GM18507 (cell line): ENCODE measurements around the gene PLPPR2.
A peak's percentile ranks its signal among the peaks of the same experiment; 100 is the strongest.
"Not testable (repeated sequence)": the region's sequence is repeated elsewhere in the genome, so short reads cannot be mapped to it uniquely, and the experiment has no call there.

Source experiments
- DNase-seq: peaks from one replicate; pipeline ENCODE4 v3.0.0; 2011; ENCODE audit warnings: low read depth; ENCODE audit not compliant: insufficient read length; ENCODE audit errors: extremely low spot score
- FAIRE-seq: peaks from 2 replicates; lab custom pipeline; 2011; peaks lifted over from hg19 to GRCh38; lab: Jason Lieb, UNC

Gene PLPPR2

DNA sequence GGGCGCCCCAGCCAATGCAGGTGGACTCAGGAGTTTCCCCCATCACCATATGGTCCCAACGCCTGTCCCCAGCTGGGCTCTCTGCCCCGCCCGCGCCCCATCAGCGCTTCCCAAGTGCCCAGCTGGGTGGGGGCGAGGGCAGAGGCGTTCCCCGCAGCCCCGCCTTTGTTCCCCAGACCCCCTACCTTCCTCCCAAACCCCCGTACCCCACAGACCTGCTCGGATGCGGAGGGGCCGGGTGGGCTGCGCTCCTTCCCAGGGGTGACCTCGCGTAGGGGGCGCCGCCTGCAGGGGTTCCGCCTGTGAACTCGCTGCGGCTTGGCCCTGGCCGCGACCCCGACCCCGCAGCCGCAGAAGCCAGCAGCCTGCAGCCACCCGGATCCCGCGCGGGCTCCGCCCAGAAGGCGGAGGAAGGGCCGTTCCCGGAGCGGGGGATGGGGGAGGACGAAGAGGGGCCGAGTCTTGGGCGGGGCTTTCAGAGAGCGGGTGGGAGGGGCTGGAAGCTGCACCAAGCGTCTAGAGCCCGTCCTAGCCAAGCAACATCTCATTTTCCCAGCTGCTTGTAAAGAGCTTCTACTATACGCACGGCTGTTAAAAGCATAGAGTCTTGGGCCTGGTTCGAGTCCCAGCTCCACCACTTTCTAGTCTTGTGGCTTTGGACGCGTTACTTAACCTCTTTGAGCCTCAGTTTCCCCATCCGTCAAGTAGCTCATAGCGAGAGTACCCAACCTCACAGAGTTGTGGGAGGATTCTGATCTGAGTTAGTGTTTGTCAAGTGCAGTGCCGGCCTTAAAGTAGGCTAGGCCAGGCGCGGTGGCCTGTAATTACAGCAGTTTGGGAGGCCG, 15.8 kb upstream of the PLPPR2 start, which contains the start of gene RAB3D:
Gene RAB3D, minus strand, starts transcription at position 404 of the 845 bp plus-strand sequence. CDS start 2,258 bp downstream, outside the sequence.
- peak; percentile 86 for FAIRE-seq
- peak; percentile 85 for DNase-seq

DNA sequence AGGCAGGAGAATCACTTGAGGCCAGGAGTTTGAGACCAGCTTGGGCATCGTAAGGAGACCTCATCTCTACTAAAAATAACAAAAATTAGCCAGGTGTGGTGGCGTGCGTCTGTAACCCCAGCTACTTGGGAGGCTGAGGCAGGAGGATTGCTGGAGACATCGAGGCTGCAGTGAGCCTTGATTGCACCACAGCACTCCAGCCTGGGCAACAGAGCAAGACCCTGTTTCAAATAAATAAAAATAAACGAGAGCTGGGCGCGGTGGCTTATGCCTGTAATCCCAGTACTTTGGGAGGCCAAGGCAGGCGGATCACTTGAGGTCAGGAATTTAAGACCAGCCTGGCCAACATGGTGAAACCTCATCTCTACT, 15.1 kb upstream of the PLPPR2 start:
- DNase-seq, FAIRE-seq: not testable (repeated sequence)

DNA sequence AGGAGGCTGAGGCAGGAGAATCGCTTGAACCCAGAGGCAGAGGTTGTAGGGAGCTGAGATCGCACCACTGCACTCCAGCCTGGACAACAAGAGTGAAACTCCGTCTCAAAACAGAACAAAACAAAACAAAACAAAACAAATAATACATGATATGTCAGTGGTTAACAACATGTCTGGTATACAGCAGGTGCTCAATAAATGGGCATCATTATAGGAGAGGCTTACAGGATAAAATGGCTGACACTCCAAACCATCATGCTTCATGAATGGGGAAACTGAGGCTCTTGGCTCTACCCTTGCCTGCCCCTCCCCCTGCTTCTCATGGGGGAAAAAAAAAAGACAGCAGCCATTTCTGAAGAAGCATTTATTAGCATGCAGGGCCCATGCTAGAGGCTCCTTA, 12.8 kb upstream of the PLPPR2 start:
- DNase-seq: no peak
- no peak for FAIRE-seq

DNA sequence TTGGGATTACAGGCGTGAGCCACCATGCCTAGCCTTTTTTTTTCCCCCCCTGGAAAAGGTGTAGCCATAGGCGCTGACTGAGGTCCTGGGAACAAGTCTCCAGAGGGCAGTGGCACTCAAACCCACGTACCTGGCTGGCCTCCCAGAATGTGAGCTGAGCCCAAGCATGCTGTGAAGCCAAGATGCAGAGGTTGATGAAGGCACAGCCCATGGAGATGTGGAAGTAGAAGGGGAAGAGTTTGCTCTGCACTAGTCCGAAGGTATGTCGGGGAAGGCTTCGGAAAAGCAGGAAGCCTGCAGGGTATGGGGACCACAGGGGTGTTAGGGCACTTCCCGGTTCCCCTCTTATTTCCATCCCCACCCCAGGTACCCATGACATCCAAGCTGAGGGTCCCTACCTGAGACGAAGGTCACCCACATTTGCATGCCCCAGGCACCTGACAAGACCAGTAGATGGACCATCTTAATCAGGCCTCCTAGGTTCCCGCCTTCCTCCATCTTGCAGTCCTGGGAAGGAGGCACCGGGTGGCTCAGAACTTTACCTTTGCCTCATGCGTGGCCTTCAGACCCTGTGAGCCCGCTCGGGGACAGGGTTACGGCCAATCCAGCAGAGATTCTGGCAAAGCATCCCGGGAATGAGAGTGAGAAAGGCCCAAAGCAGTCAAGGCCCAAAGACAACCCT, 10.0 kb upstream of the PLPPR2 start:
- FAIRE-seq (no peak), DNase-seq (no peak)

DNA sequence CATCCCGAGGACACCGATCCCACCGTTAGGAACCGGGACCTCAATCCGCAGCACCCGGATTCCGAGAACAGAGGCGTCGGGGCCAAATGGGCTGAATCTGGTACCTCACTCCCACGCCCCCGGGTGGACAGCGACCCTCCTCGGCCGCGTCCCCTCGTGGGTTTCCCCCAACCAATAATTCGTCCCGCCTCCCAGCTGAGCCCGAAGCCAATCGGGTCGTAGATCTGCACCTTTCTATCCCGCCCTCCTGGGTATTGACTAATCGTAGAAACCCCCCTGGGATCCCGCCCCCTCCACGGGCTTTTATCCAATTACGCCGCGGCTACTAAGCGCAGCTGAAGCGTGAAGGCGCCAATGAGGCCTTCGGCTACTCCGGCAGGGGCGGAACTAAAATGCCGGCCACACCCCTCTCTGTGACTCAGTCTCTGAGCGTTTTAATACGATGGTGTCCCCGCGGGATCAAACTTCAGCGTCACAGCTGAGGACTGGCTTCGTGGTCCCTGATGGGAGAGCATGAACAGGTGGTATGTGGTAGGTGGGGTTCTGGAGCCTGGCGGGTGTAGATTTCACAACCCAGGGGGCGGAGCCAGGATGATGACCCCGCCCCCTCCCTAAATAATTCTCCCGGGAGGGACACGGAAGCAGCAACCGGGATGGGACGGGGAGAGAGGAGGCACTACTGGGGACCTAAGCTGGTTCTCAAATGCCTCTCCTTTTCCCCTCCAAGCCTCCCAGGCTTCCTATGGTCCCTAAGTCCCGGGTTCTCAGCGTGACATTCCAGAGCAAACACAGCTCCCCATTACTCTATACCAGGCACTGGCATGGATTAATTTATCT, 8.9 kb upstream of the PLPPR2 start, which contains the start of the genes CCDC159 and TMEM205:
Gene CCDC159, plus strand, starts transcription at position 416 of the 837 bp plus-strand sequence. Its CDS starts 88 bp downstream, at position 504.
Gene TMEM205, minus strand, starts transcription at position 165 of the 837 bp plus-strand sequence. CDS start 649 bp downstream, outside the sequence.
- peak; percentile 94 for DNase-seq
- FAIRE-seq: peak; percentile 99

DNA sequence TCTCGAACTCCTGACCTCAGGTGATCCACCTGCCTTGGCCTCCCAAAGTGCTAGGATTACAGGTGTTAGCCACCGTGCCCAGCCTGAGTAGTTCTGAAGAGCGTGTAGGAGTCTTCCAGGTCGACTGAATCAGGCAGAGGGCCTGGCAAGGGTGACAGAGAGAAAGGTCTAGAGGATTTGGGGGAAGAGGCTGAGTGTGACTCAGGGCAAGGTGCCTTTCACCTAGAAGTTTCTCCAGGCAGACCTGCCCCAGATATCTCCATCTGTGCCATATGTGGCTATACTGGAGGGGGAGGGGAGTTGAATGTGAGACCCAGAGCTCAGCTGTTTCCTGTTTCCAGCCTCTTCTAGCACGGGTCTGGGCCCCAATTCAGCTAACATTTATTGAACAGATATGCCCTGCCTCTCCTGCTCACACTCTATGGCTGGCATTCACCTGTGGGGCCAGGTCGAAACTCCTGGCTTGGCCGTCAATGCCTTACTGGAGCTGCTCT, 7.6 kb upstream of the PLPPR2 start:
- no peak for FAIRE-seq
- no peak for DNase-seq

DNA sequence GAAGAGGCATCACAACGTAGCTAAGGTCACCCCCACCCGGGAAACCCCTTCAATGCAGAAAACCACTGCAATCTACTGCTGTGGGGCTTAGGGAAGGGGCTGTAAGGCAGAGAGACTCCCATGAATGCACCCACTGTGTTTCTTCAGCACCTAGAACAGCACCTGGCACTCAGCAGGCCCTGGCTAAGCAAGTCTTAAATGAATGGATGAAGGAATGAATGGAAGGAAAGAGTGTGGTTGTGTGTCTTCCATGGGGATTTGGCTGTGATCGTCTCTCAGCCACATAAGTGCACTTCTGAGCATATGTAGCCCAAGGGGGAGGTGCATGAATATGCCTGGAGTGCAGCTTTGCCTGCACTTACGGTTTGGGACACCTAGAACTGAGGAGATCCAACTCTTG, 6.1 kb upstream of the PLPPR2 start:
- DNase-seq (no peak), FAIRE-seq (no peak)

DNA sequence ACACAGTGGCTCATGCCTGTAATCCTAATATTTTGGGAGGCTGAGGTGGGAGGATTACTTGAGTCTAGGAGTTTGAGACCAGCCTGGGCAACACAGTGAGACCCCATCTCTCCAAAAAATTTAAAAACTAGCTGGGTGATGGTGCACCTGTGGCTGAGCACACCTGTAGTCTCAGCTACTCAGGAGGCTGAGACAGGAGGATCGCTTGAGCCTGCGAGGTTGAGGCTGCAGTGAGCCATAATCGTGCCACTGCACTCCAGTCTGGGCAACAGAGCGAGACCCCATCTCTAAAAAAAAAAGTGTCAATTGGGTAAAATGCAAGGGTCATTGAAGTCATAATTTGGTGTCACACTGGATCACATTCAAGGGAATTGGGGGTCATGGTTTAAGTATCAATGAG, 1.1 kb upstream of the PLPPR2 start:
- not testable (repeated sequence) for DNase-seq, FAIRE-seq

DNA sequence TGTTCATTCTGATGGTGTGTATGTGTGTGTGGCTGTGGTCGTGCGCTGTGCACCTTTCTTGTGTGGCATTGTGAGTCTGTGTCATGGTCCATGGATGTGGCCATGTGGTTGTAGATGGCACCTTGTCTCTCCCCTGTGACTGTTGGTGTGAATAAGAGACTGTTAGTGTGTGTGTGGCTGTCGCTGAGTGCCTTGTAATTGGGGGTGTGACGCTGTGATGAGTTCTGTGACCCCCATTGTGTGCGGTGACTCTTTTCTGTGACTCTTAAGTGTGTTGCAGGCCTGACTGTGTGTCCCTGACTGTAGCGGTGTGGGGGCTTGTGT, 804 bp downstream of the PLPPR2 start:
- FAIRE-seq: no peak
- DNase-seq: no peak

DNA sequence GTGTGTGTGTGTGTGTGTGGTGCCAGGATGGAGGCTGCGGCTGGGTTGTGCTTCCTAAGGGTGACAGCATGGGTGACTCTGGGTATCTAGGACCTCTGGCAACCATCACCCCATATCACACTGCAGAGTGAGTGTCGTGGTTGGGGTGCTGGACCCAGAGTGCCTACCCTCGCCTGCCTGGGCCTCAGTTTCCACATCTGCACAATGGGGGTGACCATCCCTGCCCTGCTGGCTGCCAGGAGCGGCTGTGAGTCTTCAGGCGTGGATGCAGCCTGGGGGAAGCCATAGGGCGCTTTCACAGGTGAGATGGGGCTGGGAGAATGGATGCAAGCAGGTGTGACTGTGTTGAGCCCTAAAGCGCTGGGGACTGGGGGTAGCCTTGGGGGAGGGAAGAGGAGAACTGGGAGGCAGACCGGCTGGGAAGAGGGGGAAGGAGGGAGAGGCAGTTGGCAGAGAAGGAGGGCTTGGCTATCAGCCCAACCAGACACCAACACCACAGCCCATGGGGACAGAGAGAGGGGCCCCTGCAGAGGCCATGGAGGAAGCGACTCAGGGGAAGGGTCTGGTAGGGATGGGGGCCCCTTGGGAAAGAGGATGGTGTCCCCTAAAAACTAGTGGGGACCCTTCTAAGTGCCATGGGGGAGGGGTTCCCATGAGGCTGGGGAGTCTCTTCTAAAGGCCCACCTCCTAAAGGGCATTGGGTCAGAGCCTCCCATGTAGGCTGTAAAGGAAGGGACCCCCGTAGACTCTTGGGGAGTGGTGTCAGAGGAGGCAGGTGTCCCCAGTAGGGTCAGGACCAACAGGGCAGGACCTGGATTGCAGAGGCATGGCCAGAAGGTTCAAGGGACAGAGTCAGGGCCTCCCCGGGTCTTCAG, 1.7 kb downstream of the PLPPR2 start:
- FAIRE-seq (no peak), DNase-seq (no peak)

DNA sequence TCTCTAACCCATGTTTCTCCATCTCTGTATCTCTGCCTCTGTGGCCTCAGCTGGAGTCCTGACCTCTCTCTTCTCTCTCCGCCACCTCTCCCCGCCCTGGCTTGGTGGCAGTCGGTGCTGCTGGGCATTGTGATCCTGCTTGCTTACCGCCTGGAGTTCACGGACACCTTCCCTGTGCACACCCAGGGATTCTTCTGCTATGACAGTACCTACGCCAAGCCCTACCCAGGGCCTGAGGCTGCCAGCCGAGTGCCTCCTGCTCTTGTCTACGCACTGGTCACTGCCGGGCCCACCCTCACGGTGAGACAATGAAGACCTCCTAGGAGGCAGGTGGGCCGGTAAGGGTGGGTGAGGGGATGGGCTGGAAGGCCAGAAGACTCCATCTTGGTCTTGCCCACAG, 4.2 kb downstream of the PLPPR2 start:
- no peak for FAIRE-seq
- no peak for DNase-seq

DNA sequence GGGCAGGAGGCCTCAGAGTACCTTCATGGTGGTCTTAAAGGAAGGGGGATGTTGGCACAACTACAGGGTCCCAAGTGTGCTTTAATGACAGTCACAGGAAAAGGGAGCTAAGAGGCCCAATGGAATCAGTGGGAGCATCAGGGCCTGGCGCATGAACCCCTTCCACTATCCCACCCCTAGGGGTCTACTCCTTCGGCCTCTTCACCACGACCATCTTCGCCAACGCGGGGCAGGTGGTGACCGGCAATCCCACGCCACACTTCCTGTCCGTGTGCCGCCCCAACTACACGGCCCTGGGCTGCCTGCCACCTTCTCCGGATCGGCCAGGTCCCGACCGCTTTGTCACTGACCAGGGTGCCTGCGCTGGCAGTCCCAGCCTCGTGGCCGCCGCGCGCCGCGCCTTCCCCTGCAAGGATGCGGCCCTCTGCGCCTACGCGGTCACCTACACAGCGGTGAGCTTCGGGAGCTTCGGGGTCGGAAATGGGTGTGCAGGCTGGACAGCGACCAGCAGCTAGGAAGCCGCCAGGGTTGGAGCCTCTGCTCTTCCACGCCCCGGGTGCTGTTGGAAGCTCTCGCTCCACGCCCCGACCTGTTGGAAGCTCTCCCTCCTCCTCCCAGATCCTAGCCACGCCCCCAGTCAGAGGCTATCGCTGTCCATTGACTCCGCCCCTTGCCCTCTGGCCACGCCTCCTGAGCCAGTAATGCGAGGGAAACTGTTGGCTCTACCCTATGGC, 6.0 kb downstream of the PLPPR2 start:
- no peak for FAIRE-seq
- DNase-seq: no peak

DNA sequence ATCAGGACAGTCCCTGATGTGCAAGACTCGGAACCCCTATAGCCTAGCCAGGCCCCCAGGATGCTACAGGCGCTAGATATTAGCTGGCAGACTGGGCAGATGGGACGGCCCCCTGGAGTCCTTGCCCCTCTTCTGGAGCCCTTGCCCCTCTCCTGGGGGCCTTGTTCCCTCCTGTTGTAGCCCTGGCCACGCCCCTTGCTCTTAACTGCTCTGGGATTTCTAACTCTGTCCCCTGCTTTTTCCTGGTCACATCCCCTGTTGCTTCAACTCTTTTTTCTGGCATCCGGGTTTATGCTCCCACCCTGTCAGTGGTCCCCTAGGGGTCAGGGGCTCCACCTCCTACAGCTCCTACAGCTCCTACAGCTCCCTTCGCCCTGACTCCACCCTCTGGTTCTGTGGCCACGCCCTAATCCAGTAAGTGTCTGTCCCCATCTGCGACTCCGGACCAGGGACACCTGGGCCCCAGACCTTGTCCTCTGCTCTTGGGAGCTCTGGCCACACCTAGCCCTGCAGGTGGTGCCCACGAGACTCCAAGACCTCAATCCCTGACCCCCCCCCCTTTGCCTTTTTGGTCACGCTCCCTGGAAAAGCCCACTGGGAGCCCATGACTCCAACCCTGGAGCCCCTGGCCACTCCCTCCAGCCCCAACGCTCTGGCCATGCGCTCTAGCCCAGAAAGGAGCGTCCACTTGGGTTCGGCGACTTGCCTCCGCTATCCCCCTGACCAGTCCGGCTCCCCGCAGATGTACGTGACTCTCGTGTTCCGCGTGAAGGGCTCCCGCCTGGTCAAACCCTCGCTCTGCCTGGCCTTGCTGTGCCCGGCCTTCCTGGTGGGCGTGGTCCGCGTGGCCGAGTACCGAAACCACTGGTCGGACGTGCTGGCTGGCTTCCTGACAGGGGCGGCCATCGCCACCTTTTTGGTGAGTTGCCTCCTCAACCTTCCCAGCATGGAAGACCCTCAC, 6.8 kb downstream of the PLPPR2 start:
- DNase-seq (no peak), FAIRE-seq (no peak)

DNA sequence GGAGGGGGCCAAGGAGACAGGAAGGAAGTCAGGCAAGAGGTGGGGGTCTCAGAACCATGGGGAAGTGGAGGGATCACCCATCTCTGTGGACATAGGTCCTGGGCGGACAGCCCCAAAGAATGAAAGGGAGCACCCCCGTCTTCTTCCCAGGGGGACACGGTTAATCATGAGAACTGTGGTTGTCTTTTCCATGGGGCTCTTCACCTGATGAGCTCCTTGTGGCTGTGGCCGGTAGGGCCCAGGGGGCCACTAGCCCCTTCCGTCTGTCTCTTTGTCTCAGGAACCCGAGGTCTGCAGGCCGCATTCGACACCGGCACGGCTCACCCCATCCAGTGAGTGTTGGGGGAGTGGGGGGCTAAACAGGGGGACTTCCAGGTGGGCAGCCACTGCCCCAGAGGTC, 8.6 kb downstream of the PLPPR2 start:
- no peak for DNase-seq
- no peak for FAIRE-seq

DNA sequence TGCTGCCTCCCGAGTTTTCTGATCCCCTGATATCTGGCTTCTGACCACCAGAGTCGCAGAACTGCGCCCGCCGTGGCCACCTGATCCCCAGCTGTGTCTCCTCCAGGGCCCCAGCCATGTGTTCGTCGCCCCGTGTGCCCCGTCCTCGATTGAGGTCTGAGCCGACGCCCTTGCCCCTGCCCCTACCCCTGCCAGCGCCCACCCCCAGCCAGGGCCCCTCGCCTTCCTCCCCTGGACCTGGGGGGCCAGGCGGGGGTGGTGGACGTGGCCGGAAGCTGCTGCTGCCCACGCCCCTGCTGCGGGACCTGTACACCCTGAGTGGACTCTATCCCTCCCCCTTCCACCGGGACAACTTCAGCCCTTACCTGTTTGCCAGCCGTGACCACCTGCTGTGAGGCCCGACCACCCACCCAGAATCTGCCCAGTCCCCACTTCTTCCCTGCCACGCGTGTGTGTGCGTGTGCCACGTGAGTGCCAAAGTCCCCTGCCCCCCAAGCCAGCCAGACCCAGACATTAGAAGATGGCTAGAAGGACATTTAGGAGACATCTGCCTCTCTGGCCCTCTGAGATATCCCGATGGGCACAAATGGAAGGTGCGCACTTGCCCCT, 9.2 kb downstream of the PLPPR2 start:
- FAIRE-seq (no peak), DNase-seq (no peak)

DNA sequence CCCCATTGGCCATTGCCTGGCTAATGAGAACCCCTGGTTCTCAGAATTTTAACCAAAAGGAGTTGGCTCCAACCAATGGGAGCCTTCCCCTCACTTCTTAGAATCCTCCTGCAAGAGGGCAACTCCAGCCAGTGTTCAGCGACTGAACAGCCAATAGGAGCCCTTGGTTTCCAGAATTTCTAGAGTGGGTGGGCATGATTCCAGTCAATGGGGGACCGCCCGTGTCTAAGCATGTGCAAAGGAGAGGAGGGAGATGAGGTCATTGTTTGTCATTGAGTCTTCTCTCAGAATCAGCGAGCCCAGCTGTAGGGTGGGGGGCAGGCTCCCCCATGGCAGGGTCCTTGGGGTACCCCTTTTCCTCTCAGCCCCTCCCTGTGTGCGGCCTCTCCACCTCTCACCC, 9.7 kb downstream of the PLPPR2 start:
- FAIRE-seq: no peak
- DNase-seq: no peak
